Jurkat, Clone E6-1 (cell line): ENCODE data around the gene FKBP10.
"Not testable (repeated sequence)": the region's sequence is repeated elsewhere in the genome, so short reads cannot be mapped to it uniquely, and the experiment has no call there.

Experiments used
- DNase-seq: peaks from one replicate; pipeline ENCODE4 v3.0.0-alpha.2; 2011; ENCODE audit warnings: low read depth, low spot score
- H3K4me3 ChIP-seq: 2 replicates; pipeline ENCODE4 v1.5.1; 2011; ENCODE audit warnings: mild to moderate bottlenecking, low read length, control low read depth, moderate library complexity

FKBP10 gene

DNA sequence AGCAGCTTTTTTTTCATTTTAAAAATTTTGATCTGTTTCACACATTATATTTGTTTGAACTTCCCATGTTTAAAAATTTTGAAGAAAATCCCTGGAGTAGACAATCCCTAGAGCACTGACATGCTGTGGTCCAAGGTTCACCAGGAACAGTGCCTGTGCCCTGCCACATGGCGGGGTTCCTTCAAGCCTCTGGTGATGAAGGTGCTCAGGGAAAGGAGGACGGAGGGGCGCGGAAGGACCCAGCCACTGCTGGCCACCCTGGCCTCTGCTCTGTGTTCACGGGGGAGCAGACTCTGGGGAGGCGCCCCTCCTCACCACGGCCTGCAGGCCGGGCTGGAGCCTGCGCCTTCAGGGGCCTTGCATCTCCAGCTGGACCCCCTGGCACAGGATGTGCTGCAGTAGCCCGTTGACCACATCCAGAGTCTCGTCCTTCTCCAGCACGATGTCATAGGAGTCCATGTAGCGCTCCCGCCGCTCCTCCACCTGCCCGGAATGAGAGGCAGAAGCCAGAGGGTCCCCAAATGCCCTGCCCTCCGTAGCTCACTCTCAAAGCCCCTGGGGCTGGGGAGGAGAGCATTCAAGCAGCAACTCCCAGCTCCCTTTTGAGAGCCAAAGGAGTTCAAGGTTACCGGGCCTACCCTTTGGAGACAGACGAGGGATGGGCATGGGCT lies 12.5 kb downstream of the FKBP10 start:
- no peak overlapping the region for H3K4me3 ChIP-seq
- DNase-seq = no peak

GRCh38 chr17:41829961-41830360 lies 17.2 kb downstream of the FKBP10 start:
- DNase-seq, H3K4me3 ChIP-seq: not testable (repeated sequence)

DNA sequence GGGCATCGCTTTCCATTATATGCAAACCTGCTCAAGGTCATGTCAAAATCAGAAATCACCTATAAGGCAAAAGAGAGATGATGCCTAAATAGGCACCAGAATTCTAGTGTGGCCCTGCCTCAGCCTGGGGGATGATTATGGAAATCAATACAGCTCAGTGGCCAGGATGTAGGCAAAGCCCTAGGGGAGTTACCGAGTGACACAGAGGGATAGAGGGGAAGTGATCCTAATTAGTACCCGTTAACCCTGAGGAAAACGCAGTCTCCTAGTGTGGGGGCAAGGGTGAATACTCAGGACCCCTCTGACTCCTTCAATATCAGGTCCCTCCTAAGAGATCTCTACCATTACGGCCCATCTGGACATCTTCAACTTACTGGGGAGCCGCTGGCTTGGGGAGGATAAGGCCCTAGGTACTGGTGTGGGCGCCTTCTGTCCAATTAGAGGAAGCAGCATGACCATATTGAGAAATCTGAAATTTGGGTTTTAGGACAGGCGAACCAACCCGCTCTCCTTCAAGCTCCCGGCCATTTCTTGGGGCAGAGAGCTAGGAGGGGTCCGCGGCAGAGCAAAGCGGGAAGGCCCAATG lies 22.5 kb downstream of the FKBP10 start:
- DNase-seq = no peak
- H3K4me3 ChIP-seq = peak overlapping the region; percentile 62

GRCh38 chr17:41835800-41836549 lies 23.2 kb downstream of the FKBP10 start, which contains the start of gene NT5C3B:
Gene NT5C3B (minus strand): TSS chr17:41836232. CDS start chr17:41836193, 39 bp downstream.
- DNase-seq = no peak

DNA sequence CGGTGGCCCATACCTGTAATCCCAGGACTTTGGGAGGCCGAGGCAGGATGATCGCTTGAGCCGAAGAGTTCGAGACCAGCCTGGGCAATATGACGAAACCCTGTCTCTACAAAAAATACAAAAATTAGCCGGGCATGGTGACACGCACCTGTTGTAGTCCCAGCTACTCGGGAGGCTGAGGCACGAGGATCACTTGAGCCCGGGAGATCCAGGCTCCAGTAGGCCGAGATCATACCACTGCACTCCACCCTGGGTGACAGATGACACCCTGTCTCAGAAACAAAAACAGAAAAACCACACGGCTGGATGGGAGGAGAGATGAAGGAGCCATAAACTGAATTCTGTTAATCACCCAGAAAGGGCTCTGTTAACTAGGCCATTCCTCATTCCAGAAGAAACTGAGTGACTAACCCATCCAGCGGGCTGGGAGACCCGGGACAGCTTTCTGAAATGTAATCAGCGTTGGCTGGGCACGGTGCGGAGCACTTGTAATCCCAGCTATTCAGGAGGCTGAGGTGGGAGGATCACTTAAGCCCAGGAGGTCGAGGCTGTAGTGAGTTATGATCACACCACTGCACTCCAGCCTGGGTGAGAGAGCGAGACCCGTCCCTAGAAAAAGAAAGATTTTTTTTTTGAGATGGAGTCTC lies 23.9 kb downstream of the FKBP10 start:
- no peak for DNase-seq
- peak overlapping the region; percentile 62 for H3K4me3 ChIP-seq

More at GRCh38 chr17:41835800-41836549, 23.2 kb downstream of the FKBP10 start, which contains the start of gene NT5C3B:
- peak within 1 kb of the TSS; percentile 62 for H3K4me3 ChIP-seq

GRCh38 chr17:41837761-41838538 lies 25.1 kb downstream of the FKBP10 start, which contains the start of gene KLHL10:
Gene KLHL10 (plus strand): TSS chr17:41837825. CDS start chr17:41837933, 108 bp downstream.
- DNase-seq = no peak
- H3K4me3 ChIP-seq = peak within 1 kb of the TSS; percentile 62; the same call in 1 of the 2 replicates

GRCh38 chr17:41839448-41839847 lies 26.6 kb downstream of the FKBP10 start:
- DNase-seq, H3K4me3 ChIP-seq: not testable (repeated sequence)

DNA sequence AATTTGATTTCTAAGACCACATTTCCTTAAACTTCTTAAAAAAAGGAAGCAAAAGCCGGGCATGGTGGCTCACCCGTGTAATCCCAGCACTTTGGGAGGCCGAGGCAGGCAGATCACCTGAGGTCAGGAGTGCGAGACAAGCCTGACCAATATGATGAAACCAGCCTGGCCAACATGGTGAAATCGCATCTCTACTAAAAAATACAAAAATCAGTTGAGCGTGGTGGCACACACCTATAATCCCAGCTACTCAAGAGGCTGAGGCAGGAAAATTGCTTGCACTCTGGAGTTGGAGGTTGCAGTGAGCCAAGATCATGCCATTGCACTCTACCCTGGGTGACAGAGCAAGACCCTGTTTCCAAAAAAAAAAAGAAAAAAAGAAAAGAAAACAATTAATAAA lies 28.0 kb downstream of the FKBP10 start:
- DNase-seq, H3K4me3 ChIP-seq: not testable (repeated sequence)

- H3K4me3 ChIP-seq = no peak overlapping the region
- DNase-seq = no peak
Measured at GRCh38 chr17:41844971-41845370, 32.2 kb downstream of the FKBP10 start.

- DNase-seq = no peak
- no peak overlapping the region for H3K4me3 ChIP-seq
Measured at GRCh38 chr17:41848788-41849187, 36.0 kb downstream of the FKBP10 start.

DNA sequence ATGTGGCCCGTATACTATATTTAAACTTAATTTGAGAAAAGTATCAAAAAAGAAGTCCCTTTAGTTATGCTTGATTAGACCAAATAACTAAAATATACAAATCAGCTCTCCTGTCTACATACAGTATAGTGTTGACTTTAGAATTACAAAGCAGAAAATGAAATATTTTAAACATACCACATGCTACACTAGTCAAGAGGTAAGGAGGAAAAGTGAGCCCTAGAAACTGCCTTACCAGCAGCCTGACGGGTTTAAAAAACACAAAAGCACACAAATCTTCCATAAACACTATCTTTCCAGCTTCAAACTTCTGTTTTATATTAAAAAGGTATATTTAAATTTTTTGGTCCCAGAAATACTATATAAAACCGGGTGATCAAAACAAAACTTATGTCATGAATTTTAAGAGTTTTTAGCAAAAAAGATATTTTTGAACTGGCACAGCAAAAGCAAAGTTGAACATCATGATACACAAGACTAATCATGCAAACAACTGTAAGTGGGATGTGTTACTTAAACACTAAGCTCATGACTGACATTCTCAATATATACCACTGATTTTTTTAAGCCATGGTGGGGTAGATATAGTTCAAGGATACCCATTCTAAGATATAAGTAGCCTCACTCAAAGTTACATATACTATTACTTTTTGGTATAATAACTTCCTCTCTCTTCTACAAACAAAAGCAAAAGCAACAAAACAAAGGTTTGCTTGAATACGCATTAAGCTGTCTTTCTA lies 36.6 kb downstream of the FKBP10 start:
- DNase-seq = no peak
- no peak overlapping the region for H3K4me3 ChIP-seq

DNA sequence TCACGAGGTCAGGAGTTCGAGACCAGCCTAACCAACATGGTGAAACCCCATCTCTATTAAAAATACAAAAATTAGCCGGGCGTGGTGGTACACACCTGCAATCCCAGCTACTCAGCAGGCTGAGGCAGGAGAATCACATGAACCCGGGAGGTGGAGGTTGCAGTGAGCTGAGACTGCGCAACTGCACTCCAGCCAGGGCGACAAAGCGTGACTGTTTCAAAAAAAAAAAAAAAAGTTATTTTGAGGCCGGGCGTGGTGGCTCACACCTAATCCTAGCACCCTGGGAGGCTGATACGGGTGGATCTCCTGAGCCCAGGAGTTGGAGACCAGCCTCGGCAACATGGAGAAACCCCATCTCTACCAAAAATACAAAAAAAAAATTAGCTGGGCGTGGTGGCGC lies 38.6 kb downstream of the FKBP10 start:
- not testable (repeated sequence) for H3K4me3 ChIP-seq, DNase-seq

- H3K4me3 ChIP-seq = no peak overlapping the region
Measured at GRCh38 chr17:41860254-41860931, 47.6 kb downstream of the FKBP10 start.

GRCh38 chr17:41863074-41863848 lies 50.5 kb downstream of the FKBP10 start:
- no peak overlapping the region; the same call in 1 of the 2 replicates for H3K4me3 ChIP-seq
- peak; percentile 45 for DNase-seq

More at GRCh38 chr17:41860254-41860931, 47.6 kb downstream of the FKBP10 start:
- DNase-seq = no peak

DNA sequence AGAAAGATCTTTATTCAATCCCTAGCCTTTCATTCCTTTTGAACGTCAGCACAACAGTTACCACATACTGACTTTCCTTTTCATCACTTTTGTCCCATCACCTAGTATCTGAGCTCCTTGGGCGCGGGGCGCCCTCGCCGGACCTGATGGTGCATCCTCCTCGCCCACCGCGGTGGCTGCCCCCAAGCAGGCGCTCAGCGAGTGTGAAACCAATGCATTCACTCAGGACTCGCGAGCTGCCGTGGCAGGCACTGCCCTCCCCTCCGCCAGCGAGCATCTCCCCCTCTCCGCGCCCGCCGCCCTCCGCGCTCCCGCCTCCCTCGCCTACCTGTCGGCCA lies 51.7 kb downstream of the FKBP10 start:
- peak overlapping the region; percentile 90 for H3K4me3 ChIP-seq
- DNase-seq = no peak

- peak; percentile 71 for DNase-seq
- H3K4me3 ChIP-seq = peak within 1 kb of the TSS; percentile 90
Measured at GRCh38 chr17:41864836-41865595, 52.2 kb downstream of the FKBP10 start, which contains the start of gene KLHL11. Gene KLHL11 (minus strand): TSS chr17:41865423. CDS start chr17:41865370, 53 bp downstream.
